H9 (cell line): ENCODE measurements around the gene WHAMM. TPM values are rescaled to one million over a fixed set of nuclear protein-coding genes. Genes with fewer than 3 reads are reported as not detected.

Experiments
- DNase-seq: peaks from one replicate; pipeline ENCODE4 v3.0.0-alpha.2; 2017
- H2AFZ ChIP-seq: one replicate; pipeline ENCODE4 v1.6.1; 2013; ENCODE audit warnings: mild to moderate bottlenecking, low read length, control low read depth, moderate library complexity
- H2AK5ac ChIP-seq: 2 replicates; pipeline ENCODE4 v1.6.1; 2013; ENCODE audit warnings: low read length, control low read depth, mixed read lengths; ENCODE audit not compliant: insufficient read length
- H2BK120ac ChIP-seq: one replicate; pipeline ENCODE4 v1.6.1; 2013; ENCODE audit warnings: low read depth, mild to moderate bottlenecking, low read length, control low read depth, inconsistent platforms; ENCODE audit not compliant: poor library complexity, severe bottlenecking
- H2BK12ac ChIP-seq: 2 replicates; pipeline ENCODE4 v1.6.1; 2013; ENCODE audit warnings: low read length, control low read depth, mixed read lengths, low read depth; ENCODE audit not compliant: insufficient read length
- H2BK15ac ChIP-seq: 2 replicates; pipeline ENCODE4 v1.6.1; 2013; ENCODE audit warnings: low read depth, low read length, control low read depth
- H2BK20ac ChIP-seq: one replicate; pipeline ENCODE4 v1.6.1; 2013; ENCODE audit warnings: low read depth, mild to moderate bottlenecking, low read length, control low read depth, inconsistent platforms; ENCODE audit not compliant: poor library complexity, severe bottlenecking
- H2BK5ac ChIP-seq: 2 replicates; pipeline ENCODE4 v1.6.1; 2013; ENCODE audit warnings: low read length, control low read depth, mixed read lengths; ENCODE audit not compliant: insufficient read length
- H3K14ac ChIP-seq: 2 replicates; pipeline ENCODE4 v1.6.1; 2013; ENCODE audit warnings: low read length, control low read depth; ENCODE audit not compliant: insufficient read depth
- H3K18ac ChIP-seq: 2 replicates; pipeline ENCODE4 v1.6.1; 2013; ENCODE audit warnings: low read depth, mild to moderate bottlenecking, mixed read lengths, low read length, control low read depth; ENCODE audit not compliant: insufficient read length
- H3K23ac ChIP-seq: 2 replicates; pipeline ENCODE4 v1.6.1; 2013; ENCODE audit warnings: low read length, control low read depth, mixed read lengths, low read depth; ENCODE audit not compliant: insufficient read length
- H3K23me2 ChIP-seq: 2 replicates; pipeline ENCODE4 v1.6.1; 2013; ENCODE audit warnings: low read depth, mild to moderate bottlenecking, mixed read lengths, low read length, control low read depth; ENCODE audit not compliant: insufficient read length, poor library complexity, severe bottlenecking
- H3K27ac ChIP-seq: 2 replicates; pipeline ENCODE4 v1.5.1; 2013; ENCODE audit warnings: low read length, control low read depth, mixed read lengths, low read depth; ENCODE audit not compliant: insufficient read length
- H3K27me3 ChIP-seq: 2 replicates; pipeline ENCODE4 v1.6.1; 2013; ENCODE audit warnings: low read length, control low read depth, inconsistent platforms; ENCODE audit not compliant: insufficient read depth
- H3K4ac ChIP-seq: 2 replicates; pipeline ENCODE4 v1.6.1; 2013; ENCODE audit warnings: low read depth, mild to moderate bottlenecking, control low read depth, inconsistent platforms, low read length, moderate library complexity
- H3K4me1 ChIP-seq: 2 replicates; pipeline ENCODE4 v1.6.1; 2013; ENCODE audit warnings: low read length, control low read depth, inconsistent platforms; ENCODE audit not compliant: insufficient read depth
- H3K4me2 ChIP-seq: 2 replicates; pipeline ENCODE4 v1.6.1; 2013; ENCODE audit warnings: low read length, control low read depth, mixed read lengths; ENCODE audit not compliant: insufficient read length, insufficient read depth
- H3K56ac ChIP-seq: 2 replicates; pipeline ENCODE4 v1.6.1; 2013; ENCODE audit warnings: low read depth, mild to moderate bottlenecking, mixed read lengths, low read length, control low read depth; ENCODE audit not compliant: insufficient read length
- H3K79me1 ChIP-seq: 2 replicates; pipeline ENCODE4 v1.6.1; 2013; ENCODE audit warnings: low read depth, mild to moderate bottlenecking, moderate library complexity, low read length, control low read depth, inconsistent platforms; ENCODE audit not compliant: insufficient read depth, poor library complexity, severe bottlenecking
- H3K79me2 ChIP-seq: 2 replicates; pipeline ENCODE4 v1.6.1; 2013; ENCODE audit warnings: low read length, control low read depth, inconsistent platforms; ENCODE audit not compliant: insufficient read depth
- H3K9ac ChIP-seq: 2 replicates; pipeline ENCODE4 v1.6.1; 2013; ENCODE audit warnings: low read length, control low read depth, mixed read lengths; ENCODE audit not compliant: insufficient read length; ENCODE audit errors: extremely low read depth
- H3K9me3 ChIP-seq: one replicate; pipeline ENCODE4 v1.6.1; 2013; ENCODE audit warnings: low read depth, low read length, inconsistent platforms; ENCODE audit not compliant: control insufficient read depth
- H3T11ph ChIP-seq: one replicate; pipeline ENCODE4 v1.6.1; 2013; ENCODE audit warnings: mild to moderate bottlenecking, low read length, control low read depth, inconsistent platforms
- H4K20me1 ChIP-seq: one replicate; pipeline ENCODE4 v1.6.1; 2013; ENCODE audit not compliant: control insufficient read depth, insufficient read length, insufficient read depth
- H4K5ac ChIP-seq: 2 replicates; pipeline ENCODE4 v1.6.1; 2013; ENCODE audit warnings: low read depth, mild to moderate bottlenecking, mixed read lengths, low read length, control low read depth; ENCODE audit not compliant: insufficient read length
- H4K8ac ChIP-seq: replicated peaks from 2 replicates; pipeline ENCODE4 v1.6.1; 2013; ENCODE audit warnings: low read length, control low read depth, mixed read lengths, low read depth; ENCODE audit not compliant: insufficient read length
- H4K91ac ChIP-seq: 2 replicates; pipeline ENCODE4 v1.6.1; 2013; ENCODE audit warnings: low read depth, mild to moderate bottlenecking, moderate library complexity, mixed read lengths, low read length, control low read depth; ENCODE audit not compliant: insufficient read length
- H3K27ac Mint-ChIP-seq, 3 experiments: 2 replicates in 2 of 3; 3 replicates in 1 of 3; pipeline ENCODE4 v1.8.0; 2020 to 2021; ENCODE audit warnings: mixed read lengths in 3 of 3, mild to moderate bottlenecking in 1 of 3, moderate library complexity in 1 of 3
- H3K27me3 Mint-ChIP-seq: 2 replicates; pipeline ENCODE4 v1.8.0; 2021; ENCODE audit warnings: low read depth, mild to moderate bottlenecking, moderate library complexity, mixed read lengths
- H3K36me3 Mint-ChIP-seq, 3 experiments: 2 replicates in 2 of 3; 3 replicates in 1 of 3; pipeline ENCODE4 v1.8.0; 2020 to 2021; ENCODE audit warnings: low read depth in 3 of 3, mixed read lengths in 3 of 3; ENCODE audit not compliant: insufficient read depth in 1 of 3
- H3K4me1 Mint-ChIP-seq, 2 experiments: 2 replicates each; pipeline ENCODE4 v1.8.0; 2020; ENCODE audit warnings: mixed read lengths in 2 of 2
- H3K4me3 Mint-ChIP-seq, 2 experiments: 2 replicates in 1 of 2; 3 replicates in 1 of 2; pipeline ENCODE4 v1.8.0; 2020 to 2021; ENCODE audit warnings: mild to moderate bottlenecking in 2 of 2, mixed read lengths in 2 of 2, moderate library complexity in 1 of 2
- H3K9me3 Mint-ChIP-seq, 2 experiments: 2 replicates in 1 of 2; 3 replicates in 1 of 2; pipeline ENCODE4 v1.8.0; 2020; ENCODE audit warnings: mild to moderate bottlenecking in 2 of 2, mixed read lengths in 2 of 2, moderate library complexity in 1 of 2
- CTCF ChIP-seq: fragments of 200-600 bp; sonication (generic); conservative IDR thresholded peaks from 3 replicates; pipeline ENCODE4 v1.8.0; 2021; ENCODE audit warnings: antibody characterized with exemption, mild to moderate bottlenecking
- WGBS: extraction: QIAGEN DNeasy Blood & Tissue Kit; methylation state at CpG from one replicate; pipeline ENCODE4 v1.1.7; 2013; ENCODE audit warnings: missing lambda C conversion rate, low lambda C conversion rate, mixed read lengths; ENCODE audit not compliant: insufficient read length; ENCODE audit errors: extremely low coverage; 5-methylcytosine and 5-hydroxymethylcytosine counted together
- total RNA-seq: library from RNA; stranded (reverse); gene quantifications from 2 replicates; pipeline ENCODE4 v1.2.1, GENCODE V29; 2021

The WHAMM gene
- total RNA-seq, 1 experiment from 2014 or later = 3.0 TPM

GRCh38 chr15:82843566-82843965 lies 34.1 kb downstream of the WHAMM start:
- H3K14ac ChIP-seq = no peak overlapping the region
- Mint-ChIP-seq H3K27me3 (no peaks in the 10 kb centered on the region), H3K27ac (no peak overlapping the region), H3K36me3 (no peaks in the 10 kb centered on the region), H3K9me3 (no peaks in the 10 kb centered on the region), H3K4me3 (no peak overlapping the region), H3K4me1 (peaks cover 0 to 6% of the 10 kb centered on the region in 2 experiments; a peak in 1 of 4 replicates)
- H3K9ac ChIP-seq = no peak overlapping the region
- no peak for TF ChIP-seq CTCF
- no peak overlapping the region for H3T11ph ChIP-seq
- H3K9me3 ChIP-seq = no peaks in the 10 kb centered on the region
- no peak overlapping the region for H2AK5ac ChIP-seq
- no peaks in the 10 kb centered on the region for H4K20me1 ChIP-seq
- no CpG with 5 or more reads among the region's 3 CpGs for WGBS
- no peak overlapping the region for H4K5ac ChIP-seq
- no peak overlapping the region for H3K23ac ChIP-seq
- no peak overlapping the region for H3K18ac ChIP-seq
- no peak overlapping the region for H2BK5ac ChIP-seq
- no peaks in the 10 kb centered on the region for H3K23me2 ChIP-seq
- H3K79me1 ChIP-seq = no peaks in the 10 kb centered on the region
- H2AFZ ChIP-seq = no peak overlapping the region
- no peak overlapping the region for H3K4me2 ChIP-seq
- H4K8ac ChIP-seq = no peak overlapping the region
- H2BK12ac ChIP-seq = no peak overlapping the region
- H3K4ac ChIP-seq = no peak overlapping the region
- no peaks in the 10 kb centered on the region for H3K79me2 ChIP-seq
- H2BK20ac ChIP-seq = no peak overlapping the region
- no peaks in the 10 kb centered on the region for H3K27me3 ChIP-seq
- no peak overlapping the region for H3K27ac ChIP-seq
- H3K4me1 ChIP-seq = no peaks in the 10 kb centered on the region
- no peak overlapping the region for H3K56ac ChIP-seq
- H4K91ac ChIP-seq = no peak overlapping the region
- DNase-seq = no peak
- H2BK15ac ChIP-seq = no peak overlapping the region
- no peak overlapping the region for H2BK120ac ChIP-seq
